HL-60 (cell line): ENCODE measurements around the gene FLT4.

Experiments used
- DNase-seq, 2 experiments: peaks; one replicate each; pipeline ENCODE4 v3.0.0-alpha.2; 2010 to 2020; ENCODE audit warnings: low read depth in 1 of 2, low spot score in 1 of 2
- H3K27ac ChIP-seq: fragments of 250-450 bp; sonication (Bioruptor Pico); replicated peaks from 2 replicates; pipeline ENCODE4 v1.5.1; 2020; ENCODE audit warnings: mild to moderate bottlenecking, moderate library complexity
- H3K27me3 ChIP-seq: fragments of 250-450 bp; sonication (Bioruptor Pico); 2 replicates; pipeline ENCODE4 v1.5.1; 2021; ENCODE audit warnings: mild to moderate bottlenecking, moderate library complexity; ENCODE audit not compliant: insufficient read depth, poor library complexity, severe bottlenecking
- H3K4me3 ChIP-seq: replicated peaks from 2 replicates; pipeline ENCODE4 v1.5.1; 2011; ENCODE audit warnings: mild to moderate bottlenecking, control low read depth, low read length; ENCODE audit not compliant: insufficient read depth
- CTCF ChIP-seq: IDR thresholded peaks from one replicate; pipeline ENCODE4 v1.5.1; 2011; ENCODE audit warnings: low read length, control low read depth, inconsistent platforms; ENCODE audit not compliant: insufficient read depth
- GABPA ChIP-seq: IDR thresholded peaks from 2 replicates; pipeline ENCODE4 v1.6.1; 2012; ENCODE audit warnings: low read depth
- POLR2AphosphoS5 ChIP-seq: IDR thresholded peaks from 2 replicates; pipeline ENCODE4 v1.6.1; 2012; ENCODE audit warnings: low read depth
- REST ChIP-seq: IDR thresholded peaks from 2 replicates; pipeline ENCODE4 v1.6.1; 2012; ENCODE audit warnings: low read depth; ENCODE audit not compliant: insufficient replicate concordance
- SPI1 ChIP-seq: IDR thresholded peaks from 2 replicates; pipeline ENCODE4 v1.6.1; 2012; ENCODE audit warnings: low read depth, mild to moderate bottlenecking, borderline replicate concordance

The FLT4 gene

DNA sequence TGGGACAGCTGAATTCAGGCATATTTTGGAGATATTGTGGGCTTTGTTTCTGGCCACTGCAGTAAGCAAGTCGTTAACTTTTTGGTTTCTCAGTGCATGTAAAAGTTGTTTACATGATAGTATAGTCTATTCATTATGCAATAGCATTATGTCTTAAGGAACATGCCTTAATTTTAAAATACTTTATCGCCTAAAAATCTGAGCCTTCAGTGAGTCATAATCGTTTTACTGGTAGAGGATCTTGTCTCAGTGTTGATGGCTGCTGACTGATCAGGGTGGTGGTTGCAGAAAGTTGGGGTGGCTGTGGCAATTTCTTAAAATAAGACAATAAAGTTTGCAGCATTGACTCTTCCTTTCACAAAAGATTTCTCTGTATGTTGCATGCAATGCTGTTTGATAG is 63.2 kb downstream of the FLT4 start:
- TF ChIP-seq SPI1 = no peak
- no peak for TF ChIP-seq REST
- no peak for TF ChIP-seq CTCF
- H3K4me3 ChIP-seq = no peak overlapping the region
- H3K27me3 ChIP-seq = peaks cover 22% of the 10 kb centered on the region

DNA sequence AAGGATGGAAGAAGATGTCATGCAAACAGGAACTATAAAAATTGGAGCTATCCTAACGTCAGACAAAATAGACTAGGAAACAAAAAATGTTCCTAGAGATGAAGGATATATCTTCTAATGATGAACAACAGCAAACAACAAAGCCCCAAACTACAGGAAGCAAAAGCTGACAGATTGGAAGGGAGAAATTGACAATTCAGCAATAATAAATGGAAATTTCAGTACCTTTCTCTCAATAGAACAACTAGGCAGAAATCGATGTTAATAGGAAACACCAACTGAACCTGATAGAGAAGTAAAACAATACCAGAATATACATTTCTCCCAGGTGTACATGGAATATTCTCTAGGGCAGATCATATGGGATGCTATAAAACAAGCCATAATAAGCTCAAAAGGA is 65.7 kb downstream of the FLT4 start:
- Histone ChIP-seq H3K27ac (no peak overlapping the region), H3K4me3 (no peak overlapping the region), H3K27me3 (peaks cover 7% of the 10 kb centered on the region)
- no peak for DNase-seq
- TF ChIP-seq GABPA (no peak), SPI1 (no peak), CTCF (no peak), POLR2AphosphoS5 (no peak), REST (no peak)

More for the DNA sequence above, 63.2 kb downstream of the FLT4 start:
- no peak overlapping the region for H3K27ac ChIP-seq
- DNase-seq = no peak

GRCh38 chr5:180580681-180581080 is 68.7 kb downstream of the FLT4 start:
- TF ChIP-seq REST (no peak), CTCF (no peak), GABPA (no peak), POLR2AphosphoS5 (no peak), SPI1 (no peak)
- Histone ChIP-seq H3K27me3 (peaks cover under 1% of the 10 kb centered on the region), H3K27ac (no peak overlapping the region), H3K4me3 (no peak overlapping the region)
- no peak for DNase-seq
